Measurements from ENCODE around the gene PLCL2.

PLCL2 gene

GRCh38 chr3:17054301-17054981 lies 169.7 kb downstream of the PLCL2 start:
- TF ChIP-seq POLR2A (IDR thresholded peaks at IDR 0.05; ENCODE audit: extremely low read depth, insufficient read length), result no peak
- TF ChIP-seq, protein P1, sequence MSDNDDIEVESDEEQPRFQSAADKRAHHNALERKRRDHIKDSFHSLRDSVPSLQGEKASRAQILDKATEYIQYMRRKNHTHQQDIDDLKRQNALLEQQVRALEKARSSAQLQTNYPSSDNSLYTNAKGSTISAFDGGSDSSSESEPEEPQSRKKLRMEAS (IDR thresholded peaks at IDR 0.05; ENCODE audit: low read depth, low read length), result no peak
- TF ChIP-seq CTCF (IDR thresholded peaks at IDR 0.05; ENCODE audit: low read depth, low read length), result no peak
- no peak for TF ChIP-seq MYC (IDR thresholded peaks at IDR 0.05; ENCODE audit: low read depth, low read length)
- no peak for DNase-seq (ENCODE audit: low read depth)
- no peak overlapping the region for H3K4me3 ChIP-seq (ENCODE audit: low read depth, low read length)

GRCh38 chr3:17054982-17055343 lies 170.2 kb downstream of the PLCL2 start:
- no peak for TF ChIP-seq MYC (IDR thresholded peaks at IDR 0.05; ENCODE audit: low read depth, low read length)
- no peak for DNase-seq (ENCODE audit: low read depth)
- H3K4me3 ChIP-seq (ENCODE audit: low read depth, low read length), result no peak overlapping the region

DNA sequence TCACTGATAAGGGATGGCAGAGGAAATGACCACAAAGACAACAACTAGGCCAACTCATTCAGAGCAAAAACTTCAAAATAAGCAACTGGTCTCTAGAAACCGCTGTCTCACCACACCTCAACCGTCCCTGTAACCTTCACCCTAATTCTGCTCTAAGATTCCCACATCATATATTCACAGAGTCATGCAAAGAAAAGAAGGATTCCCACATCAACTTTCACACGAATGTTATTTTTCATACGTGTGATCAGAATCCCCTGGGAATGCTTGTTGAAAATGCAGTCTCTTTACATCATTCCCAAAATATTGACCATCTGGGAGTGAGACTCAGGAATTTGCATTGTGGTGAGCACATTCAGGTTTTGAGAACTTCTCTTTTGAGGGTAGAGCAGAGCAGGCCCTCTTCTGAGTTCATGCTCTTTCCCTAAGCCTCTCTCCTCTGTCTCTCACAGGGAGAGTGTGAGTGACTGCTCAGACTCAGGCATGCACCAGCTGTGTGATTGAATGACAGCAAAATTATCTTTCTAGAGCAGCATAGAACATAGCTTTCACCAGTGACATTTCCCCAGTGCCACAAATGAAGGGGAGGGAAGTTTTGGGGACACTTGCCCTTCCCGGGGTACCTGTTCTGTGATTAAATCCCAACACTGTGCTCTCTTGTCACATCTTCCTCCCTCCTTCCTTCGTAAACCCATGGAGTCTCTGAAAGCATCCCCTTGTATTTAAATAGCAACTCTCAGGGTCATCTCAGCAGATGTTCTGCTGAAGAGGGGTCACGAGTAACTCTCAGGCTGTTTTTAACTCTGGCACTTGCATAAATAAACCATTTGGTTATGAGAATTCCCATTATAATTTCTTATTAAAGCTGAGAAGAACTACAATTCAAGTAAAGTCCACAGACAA lies 170.9 kb downstream of the PLCL2 start:
- no peak for TF ChIP-seq MYC (IDR thresholded peaks at IDR 0.05; ENCODE audit: low read depth, low read length)
- TF ChIP-seq POLR2A (IDR thresholded peaks at IDR 0.05; ENCODE audit: extremely low read depth, insufficient read length), result no peak
- TF ChIP-seq CTCF (IDR thresholded peaks at IDR 0.05; ENCODE audit: low read depth, low read length), result no peak
- TF ChIP-seq, protein P1 (IDR thresholded peaks at IDR 0.05; ENCODE audit: low read depth, low read length), result no peak
- H3K4me3 ChIP-seq (ENCODE audit: low read depth, low read length), result no peak overlapping the region
- no peak for DNase-seq (ENCODE audit: low read depth)

DNA sequence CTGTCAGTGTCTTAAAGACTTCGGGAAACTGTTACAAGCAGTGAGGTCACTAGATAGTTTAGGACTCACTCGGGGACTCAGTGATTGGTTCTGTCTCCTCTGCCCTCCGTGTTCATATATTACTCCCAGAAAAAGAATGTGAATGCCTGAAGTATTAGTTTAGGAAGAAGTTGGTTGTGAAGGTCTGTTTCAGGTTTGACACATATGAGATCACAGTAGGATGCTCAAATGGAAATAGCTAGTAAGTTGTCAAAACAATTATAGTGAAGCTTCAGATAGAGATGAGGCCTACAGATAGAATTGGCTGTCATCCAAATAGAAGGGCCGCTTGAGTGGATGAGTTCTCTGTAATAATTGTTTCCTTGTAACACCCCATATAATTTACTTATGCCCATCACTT lies 172.6 kb downstream of the PLCL2 start:
- TF ChIP-seq, protein P1 (IDR thresholded peaks at IDR 0.05; ENCODE audit: low read depth, low read length), result no peak
- TF ChIP-seq POLR2A (IDR thresholded peaks at IDR 0.05; ENCODE audit: extremely low read depth, insufficient read length) (no peak), MYC (IDR thresholded peaks at IDR 0.05; ENCODE audit: low read depth, low read length) (no peak), CTCF (IDR thresholded peaks at IDR 0.05; ENCODE audit: low read depth, low read length) (no peak)
- no peak for DNase-seq (ENCODE audit: low read depth)
- no peak overlapping the region for H3K4me3 ChIP-seq (ENCODE audit: low read depth, low read length)

GRCh38 chr3:17059989-17060550 lies 175.3 kb downstream of the PLCL2 start:
- H3K4me3 ChIP-seq (ENCODE audit: low read depth, low read length), result no peak overlapping the region
- TF ChIP-seq, protein P1 (IDR thresholded peaks at IDR 0.05; ENCODE audit: low read depth, low read length), result no peak
- TF ChIP-seq POLR2A (IDR thresholded peaks at IDR 0.05; ENCODE audit: extremely low read depth, insufficient read length), result no peak
- no peak for TF ChIP-seq CTCF (IDR thresholded peaks at IDR 0.05; ENCODE audit: low read depth, low read length)
- TF ChIP-seq MYC (IDR thresholded peaks at IDR 0.05; ENCODE audit: low read depth, low read length), result no peak
- no peak for DNase-seq (ENCODE audit: low read depth)

- TF ChIP-seq, protein P1 (IDR thresholded peaks at IDR 0.05; ENCODE audit: low read depth, low read length), result no peak
- TF ChIP-seq MYC (IDR thresholded peaks at IDR 0.05; ENCODE audit: low read depth, low read length) (no peak), CTCF (IDR thresholded peaks at IDR 0.05; ENCODE audit: low read depth, low read length) (no peak), POLR2A (IDR thresholded peaks at IDR 0.05; ENCODE audit: extremely low read depth, insufficient read length) (no peak)
- H3K4me3 ChIP-seq (ENCODE audit: low read depth, low read length), result no peak overlapping the region
- DNase-seq (ENCODE audit: low read depth), result no peak
Measured at GRCh38 chr3:17061005-17061404, 176.2 kb downstream of the PLCL2 start.

All from NB4 (cell line).